ENCODE results near the gene SNX19. TPM values are rescaled to one million over a fixed set of nuclear protein-coding genes. Genes with fewer than 3 reads are reported as not detected.

The SNX19 gene
- total and polyA plus RNA-seq, 2 experiments from 2014 or later, result 5.2 to 30.0 TPM

DNA sequence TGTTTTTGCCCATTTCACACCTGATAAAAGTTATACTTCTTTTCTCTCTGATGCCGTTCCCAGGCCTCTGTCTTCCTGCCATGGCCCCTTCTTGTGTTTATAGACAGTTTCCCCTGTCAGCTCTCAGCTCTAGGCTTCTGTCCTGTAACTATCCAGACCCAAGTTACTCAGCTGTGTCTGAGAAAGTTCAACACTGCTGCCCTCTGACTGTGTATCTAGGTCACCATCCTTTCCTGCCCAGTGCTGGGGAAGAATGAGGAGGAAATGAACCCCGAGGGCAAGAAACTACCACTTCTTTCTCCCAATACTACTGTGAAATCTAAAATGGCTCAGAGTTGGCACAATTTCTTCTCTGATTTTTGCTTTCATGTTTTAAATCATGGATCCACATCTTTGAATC, 29.6 kb downstream of the SNX19 start:
- Mint-ChIP-seq H3K9me3 (no peaks in the 10 kb centered on the region), H3K27ac (no peak overlapping the region), H3K4me1 (no peaks in the 10 kb centered on the region), H3K36me3 (ENCODE audit: low read depth) (peaks cover 12% of the 10 kb centered on the region; the same call in 2 of the 3 replicates), H3K4me3 (no peak overlapping the region), H3K27me3 (ENCODE audit: insufficient read depth, low read depth, poor library complexity) (no peaks in the 10 kb centered on the region)
- H3K4me1 ChIP-seq (ENCODE audit: insufficient read depth), result 0 out of 2 replicates have a peak, but pooled peaks cover 4% of the 10 kb centered on the region
- no peak for ATAC-seq
- H3K4me3 ChIP-seq, result no peak overlapping the region
- no peak overlapping the region for H3K27ac ChIP-seq (ENCODE audit: low read depth)
- DNase-seq (ENCODE audit: low spot score), result no peak
- no peak overlapping the region for H3K4me2 ChIP-seq
- H3K79me2 ChIP-seq (replicated peaks; ENCODE audit: insufficient read depth), result no peaks in the 10 kb centered on the region
- no peaks in the 10 kb centered on the region for H3K27me3 ChIP-seq (ENCODE audit: insufficient read depth)
- H4K20me1 ChIP-seq (replicated peaks; ENCODE audit: insufficient read depth), result no peaks in the 10 kb centered on the region
- peaks cover 8% of the 10 kb centered on the region for H3K36me3 ChIP-seq (ENCODE audit: insufficient read depth)
- H3K9me2 ChIP-seq (ENCODE audit: insufficient read depth), result no peaks in the 10 kb centered on the region
- TF ChIP-seq EZH2phosphoT487 (IDR thresholded peaks at IDR 0.05; ENCODE audit: unreplicated experiment) (no peak), POLR2AphosphoS5 (IDR thresholded peaks at IDR 0.05; ENCODE audit: low read depth) (no peak), NANOG (IDR thresholded peaks at IDR 0.05; ENCODE audit: borderline replicate concordance) (no peak)
- TF ChIP-seq, protein P1, sequence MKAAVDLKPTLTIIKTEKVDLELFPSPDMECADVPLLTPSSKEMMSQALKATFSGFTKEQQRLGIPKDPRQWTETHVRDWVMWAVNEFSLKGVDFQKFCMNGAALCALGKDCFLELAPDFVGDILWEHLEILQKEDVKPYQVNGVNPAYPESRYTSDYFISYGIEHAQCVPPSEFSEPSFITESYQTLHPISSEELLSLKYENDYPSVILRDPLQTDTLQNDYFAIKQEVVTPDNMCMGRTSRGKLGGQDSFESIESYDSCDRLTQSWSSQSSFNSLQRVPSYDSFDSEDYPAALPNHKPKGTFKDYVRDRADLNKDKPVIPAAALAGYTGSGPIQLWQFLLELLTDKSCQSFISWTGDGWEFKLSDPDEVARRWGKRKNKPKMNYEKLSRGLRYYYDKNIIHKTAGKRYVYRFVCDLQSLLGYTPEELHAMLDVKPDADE (IDR thresholded peaks at IDR 0.05), result no peak
- no peak overlapping the region for H2AFZ ChIP-seq
- no peaks in the 10 kb centered on the region for H3F3A ChIP-seq (replicated peaks; ENCODE audit: low read depth)

DNA sequence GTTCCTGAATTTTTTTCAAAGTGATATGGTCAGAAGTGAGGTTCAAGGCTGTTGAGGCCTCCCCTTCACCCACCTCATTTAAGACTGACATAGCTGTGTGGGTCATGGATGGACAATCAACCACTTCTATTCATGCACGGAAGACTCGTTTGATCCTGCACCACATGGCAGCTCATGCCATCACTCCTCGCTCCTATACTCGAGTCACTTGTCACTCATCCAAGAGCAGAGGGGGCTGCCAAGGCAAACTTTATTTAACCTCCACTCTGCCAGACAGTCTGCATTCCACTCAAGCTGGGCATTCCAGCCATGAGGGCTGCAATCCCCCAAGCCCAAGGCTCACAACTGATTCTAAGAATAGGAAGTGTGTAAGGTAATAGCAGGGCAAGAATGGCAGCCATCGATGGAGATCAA, 34.1 kb downstream of the SNX19 start:
- Histone ChIP-seq H2AFZ (no peak overlapping the region), H3K79me2 (replicated peaks; ENCODE audit: insufficient read depth) (no peaks in the 10 kb centered on the region), H3K27ac (ENCODE audit: low read depth) (no peak overlapping the region), H4K20me1 (replicated peaks; ENCODE audit: insufficient read depth) (0 out of 2 replicates have a peak, but pooled peaks cover 5% of the 10 kb centered on the region), H3K9me2 (ENCODE audit: insufficient read depth) (no peaks in the 10 kb centered on the region), H3F3A (replicated peaks; ENCODE audit: low read depth) (no peaks in the 10 kb centered on the region), H3K4me2 (no peak overlapping the region), H3K4me3 (no peak overlapping the region), H3K36me3 (ENCODE audit: insufficient read depth) (peaks cover 28% of the 10 kb centered on the region), H3K27me3 (ENCODE audit: insufficient read depth) (no peaks in the 10 kb centered on the region), H3K4me1 (ENCODE audit: insufficient read depth) (no peaks in the 10 kb centered on the region)
- ATAC-seq (no peak), DNase-seq (ENCODE audit: low spot score) (no peak)
- Mint-ChIP-seq H3K9me3 (no peaks in the 10 kb centered on the region), H3K36me3 (ENCODE audit: low read depth) (peaks cover 37% of the 10 kb centered on the region), H3K27me3 (ENCODE audit: insufficient read depth, low read depth, poor library complexity) (no peaks in the 10 kb centered on the region), H3K4me3 (no peak overlapping the region), H3K4me1 (no peaks in the 10 kb centered on the region), H3K27ac (no peak overlapping the region)
- no peak for TF ChIP-seq EZH2 (IDR thresholded peaks at IDR 0.05; ENCODE audit: low read depth, unreplicated experiment)
- TF ChIP-seq ZNF331 (CRISPR knock-in tag; IDR thresholded peaks at IDR 0.05; ENCODE audit: low read depth), result no peak
- no peak for TF ChIP-seq ZNF114 (CRISPR knock-in tag; IDR thresholded peaks at IDR 0.05)
- no peak for TF ChIP-seq EZH2phosphoT487 (IDR thresholded peaks at IDR 0.05; ENCODE audit: unreplicated experiment)
- TF ChIP-seq, protein P2, sequence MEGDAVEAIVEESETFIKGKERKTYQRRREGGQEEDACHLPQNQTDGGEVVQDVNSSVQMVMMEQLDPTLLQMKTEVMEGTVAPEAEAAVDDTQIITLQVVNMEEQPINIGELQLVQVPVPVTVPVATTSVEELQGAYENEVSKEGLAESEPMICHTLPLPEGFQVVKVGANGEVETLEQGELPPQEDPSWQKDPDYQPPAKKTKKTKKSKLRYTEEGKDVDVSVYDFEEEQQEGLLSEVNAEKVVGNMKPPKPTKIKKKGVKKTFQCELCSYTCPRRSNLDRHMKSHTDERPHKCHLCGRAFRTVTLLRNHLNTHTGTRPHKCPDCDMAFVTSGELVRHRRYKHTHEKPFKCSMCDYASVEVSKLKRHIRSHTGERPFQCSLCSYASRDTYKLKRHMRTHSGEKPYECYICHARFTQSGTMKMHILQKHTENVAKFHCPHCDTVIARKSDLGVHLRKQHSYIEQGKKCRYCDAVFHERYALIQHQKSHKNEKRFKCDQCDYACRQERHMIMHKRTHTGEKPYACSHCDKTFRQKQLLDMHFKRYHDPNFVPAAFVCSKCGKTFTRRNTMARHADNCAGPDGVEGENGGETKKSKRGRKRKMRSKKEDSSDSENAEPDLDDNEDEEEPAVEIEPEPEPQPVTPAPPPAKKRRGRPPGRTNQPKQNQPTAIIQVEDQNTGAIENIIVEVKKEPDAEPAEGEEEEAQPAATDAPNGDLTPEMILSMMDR (conservative IDR thresholded peaks at IDR 0.05; ENCODE audit: low read depth in 2 of 2), result no peak
- no peak for TF ChIP-seq NANOG (IDR thresholded peaks at IDR 0.05; ENCODE audit: borderline replicate concordance)
- TF ChIP-seq STAT1 (IDR thresholded peaks at IDR 0.05; ENCODE audit: unreplicated experiment), result no peak
- TF ChIP-seq, protein P1 (IDR thresholded peaks at IDR 0.05), result no peak
- no peak for TF ChIP-seq JUNB (IDR thresholded peaks at IDR 0.05; ENCODE audit: unreplicated experiment)
- no peak for TF ChIP-seq CREB1 (CRISPR knock-in tag; IDR thresholded peaks at IDR 0.05; ENCODE audit: low read depth)
- TF ChIP-seq, protein P3, sequence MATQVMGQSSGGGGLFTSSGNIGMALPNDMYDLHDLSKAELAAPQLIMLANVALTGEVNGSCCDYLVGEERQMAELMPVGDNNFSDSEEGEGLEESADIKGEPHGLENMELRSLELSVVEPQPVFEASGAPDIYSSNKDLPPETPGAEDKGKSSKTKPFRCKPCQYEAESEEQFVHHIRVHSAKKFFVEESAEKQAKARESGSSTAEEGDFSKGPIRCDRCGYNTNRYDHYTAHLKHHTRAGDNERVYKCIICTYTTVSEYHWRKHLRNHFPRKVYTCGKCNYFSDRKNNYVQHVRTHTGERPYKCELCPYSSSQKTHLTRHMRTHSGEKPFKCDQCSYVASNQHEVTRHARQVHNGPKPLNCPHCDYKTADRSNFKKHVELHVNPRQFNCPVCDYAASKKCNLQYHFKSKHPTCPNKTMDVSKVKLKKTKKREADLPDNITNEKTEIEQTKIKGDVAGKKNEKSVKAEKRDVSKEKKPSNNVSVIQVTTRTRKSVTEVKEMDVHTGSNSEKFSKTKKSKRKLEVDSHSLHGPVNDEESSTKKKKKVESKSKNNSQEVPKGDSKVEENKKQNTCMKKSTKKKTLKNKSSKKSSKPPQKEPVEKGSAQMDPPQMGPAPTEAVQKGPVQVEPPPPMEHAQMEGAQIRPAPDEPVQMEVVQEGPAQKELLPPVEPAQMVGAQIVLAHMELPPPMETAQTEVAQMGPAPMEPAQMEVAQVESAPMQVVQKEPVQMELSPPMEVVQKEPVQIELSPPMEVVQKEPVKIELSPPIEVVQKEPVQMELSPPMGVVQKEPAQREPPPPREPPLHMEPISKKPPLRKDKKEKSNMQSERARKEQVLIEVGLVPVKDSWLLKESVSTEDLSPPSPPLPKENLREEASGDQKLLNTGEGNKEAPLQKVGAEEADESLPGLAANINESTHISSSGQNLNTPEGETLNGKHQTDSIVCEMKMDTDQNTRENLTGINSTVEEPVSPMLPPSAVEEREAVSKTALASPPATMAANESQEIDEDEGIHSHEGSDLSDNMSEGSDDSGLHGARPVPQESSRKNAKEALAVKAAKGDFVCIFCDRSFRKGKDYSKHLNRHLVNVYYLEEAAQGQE (IDR thresholded peaks at IDR 0.05; ENCODE audit: unreplicated experiment), result no peak
- no peak for TF ChIP-seq POLR2AphosphoS5 (IDR thresholded peaks at IDR 0.05; ENCODE audit: low read depth)

Data from GM23338 (cell line).